ENCODE data around the gene CMPK2. TPM values are rescaled to one million over a fixed set of nuclear protein-coding genes. Genes with fewer than 3 reads are reported as not detected.

The CMPK2 gene
- total and polyA plus RNA-seq, 9 of the 15 experiments (the other 6 are each of a cell fraction or from before 2014, with no cell fraction given), result 2.6 to 10.5 (median 5.0) TPM

- TF ChIP-seq ZHX1 (conservative IDR thresholded peaks at IDR 0.05; ENCODE audit: low read length), result no peak
- no peak for TF ChIP-seq E2F6 (IDR thresholded peaks at IDR 0.05; ENCODE audit: borderline replicate concordance in 1 of 2, extremely low read depth in 1 of 2, insufficient read depth in 1 of 2, insufficient read length in 1 of 2, low read depth in 1 of 2, low read length in 1 of 2, poor library complexity in 1 of 2, severe bottlenecking in 1 of 2)
- TF ChIP-seq ZNF655 (CRISPR knock-in tag; IDR thresholded peaks at IDR 0.05), result no peak
- TF ChIP-seq FUS (optimal IDR thresholded peaks at IDR 0.05; ENCODE audit: low read depth, low read length), result no peak
- TF ChIP-seq IFI16 (CRISPR knock-in tag; IDR thresholded peaks at IDR 0.05), result no peak
- TF ChIP-seq E4F1 (CRISPR knock-in tag; IDR thresholded peaks at IDR 0.05; ENCODE audit: borderline replicate concordance), result no peak
- TF ChIP-seq MAZ (CRISPR knock-in tag; conservative IDR thresholded peaks at IDR 0.05 in 1 of 2, IDR thresholded peaks at IDR 0.05 in 1 of 2), result peak in 1 of 2 experiments; percentile 50; a peak in 1 of 4 replicates
- peak; percentile 76; the same call in 1 of the 2 replicates for TF ChIP-seq MTA1 (IDR thresholded peaks at IDR 0.05; ENCODE audit: borderline replicate concordance)
- no peak for TF ChIP-seq PHF20 (IDR thresholded peaks at IDR 0.05; ENCODE audit: partially characterized antibody)
- TF ChIP-seq PURB (CRISPR knock-in tag; IDR thresholded peaks at IDR 0.05; ENCODE audit: low read depth), result no peak
- no peak for TF ChIP-seq RERE (CRISPR knock-in tag; IDR thresholded peaks at IDR 0.05; ENCODE audit: borderline replicate concordance)
Observed at GRCh38 chr2:6909431-6910385, 44.0 kb upstream of the CMPK2 start (continued).

All from K562 (cell line).